HCT116 (cell line): Measurements from ENCODE around the gene ITGBL1. TPM values are rescaled to one million over a fixed set of nuclear protein-coding genes. Genes with fewer than 3 reads are reported as not detected.

Experiments
- ATAC-seq: fragments of 200-7000 bp; cut with Tn5 transposase; 2 replicates; pipeline ENCODE4 v1.9.1; 2020; ENCODE audit warnings: mild to moderate bottlenecking, moderate library complexity
- BruUV-seq: library from RNA; stranded (reverse); fragments of 400-500 nt; replicated peaks from 2 replicates; lab custom pipeline; 2021; lab: Mats Ljungman, UMichigan
- CTCF ChIA-PET: fragments of 300-600 bp; sonication (Branson Sonifier 250); formaldehyde crosslinking; loops from one replicate; lab custom pipeline; 2021; ENCODE audit warnings: antibody characterized with exemption; lab: Charles Lee
- POLR2A ChIA-PET: fragments of 300-600, 350-600 bp; sonication (Branson Sonifier 250); formaldehyde crosslinking; loops from one replicate; lab custom pipeline; 2021; ENCODE audit warnings: antibody characterized with exemption; lab: Charles Lee
- RAD21 ChIA-PET, 2 experiments: fragments of 300-600 bp; sonication (Branson Sonifier 250); formaldehyde crosslinking; loops; one replicate each; lab custom pipeline; 2023; ENCODE audit warnings: low total read pairs in 2 of 2; ENCODE audit not compliant: uncharacterized antibody in 2 of 2, unreplicated experiment in 2 of 2, low non-redundant PET in 1 of 2; lab: Charles Lee
- DNase-seq: peaks from one replicate; pipeline ENCODE4 v3.0.0-alpha.2; 2010; ENCODE audit warnings: low read depth, low spot score
- H2AFZ ChIP-seq: fragments of 200-600 bp; shearing (Covaris generic), sonication (generic); 2 replicates; pipeline ENCODE4 v1.6.1; 2017; ENCODE audit warnings: low read depth, mixed run types, mixed read lengths, antibody characterized with exemption, low read length; ENCODE audit not compliant: poor library complexity, severe bottlenecking
- H3K27ac ChIP-seq: 2 replicates; pipeline ENCODE4 v1.5.1; 2012; ENCODE audit warnings: low read depth, low read length
- H3K27me3 ChIP-seq: fragments of 200-600 bp; sonication (generic); 2 replicates; pipeline ENCODE4 v1.6.1; 2016; ENCODE audit warnings: mixed run types, low read length, mixed read lengths; ENCODE audit not compliant: insufficient read depth
- H3K36me3 ChIP-seq, 2 experiments: fragments of 200-500 bp in 1 of 2; fragments of 200-600 bp in 1 of 2; sonication (Bioruptor generic) in 1 of 2; sonication (generic) in 1 of 2; 2 replicates each; pipeline versions ENCODE4 v1.5.1 to v1.6.1; 2014 to 2016; ENCODE audit warnings: low read length in 2 of 2, inconsistent platforms in 1 of 2, mixed read lengths in 1 of 2, mixed run types in 1 of 2; ENCODE audit not compliant: insufficient read depth in 2 of 2, control insufficient read depth in 1 of 2
- H3K4me1 ChIP-seq, 2 experiments: fragments of 200-600 bp in 1 of 2; sonication (generic) in 1 of 2; 2 replicates each; pipeline versions ENCODE4 v1.5.1 to v1.6.1; 2012 to 2017; ENCODE audit warnings: low read length in 2 of 2, inconsistent platforms in 1 of 2, mild to moderate bottlenecking in 1 of 2, mixed read lengths in 1 of 2, mixed run types in 1 of 2, moderate library complexity in 1 of 2; ENCODE audit not compliant: insufficient read depth in 2 of 2, control insufficient read depth in 1 of 2
- H3K4me2 ChIP-seq: fragments of 200-600 bp; sonication (generic); 2 replicates; pipeline ENCODE4 v1.6.1; 2017; ENCODE audit warnings: mixed run types, low read length, mixed read lengths
- H3K4me3 ChIP-seq, 2 experiments: fragments of 200-600 bp in 1 of 2; sonication (generic) in 1 of 2; replicated peaks in 1 of 2; 2 replicates each; pipeline ENCODE4 v1.5.1; 2011 to 2016; ENCODE audit warnings: low read length in 2 of 2, control low read depth in 1 of 2, low read depth in 1 of 2, mild to moderate bottlenecking in 1 of 2, mixed read lengths in 1 of 2, mixed run types in 1 of 2
- H3K79me2 ChIP-seq: fragments of 200-600 bp; sonication (generic); 2 replicates; pipeline ENCODE4 v1.6.1; 2017; ENCODE audit warnings: mild to moderate bottlenecking, mixed run types, low read length, moderate library complexity, mixed read lengths; ENCODE audit not compliant: insufficient read depth
- H3K9ac ChIP-seq: fragments of 200-600 bp; sonication (generic); 2 replicates; pipeline ENCODE4 v1.6.1; 2016; ENCODE audit warnings: low read length, mixed read lengths
- H3K9me2 ChIP-seq: fragments of 200-600 bp; sonication (generic), shearing (Covaris generic); 2 replicates; pipeline ENCODE4 v1.6.1; 2017; ENCODE audit warnings: mixed run types, mild to moderate bottlenecking, moderate library complexity; ENCODE audit not compliant: insufficient read depth
- H3K9me3 ChIP-seq, 2 experiments: fragments of 200-500 bp in 1 of 2; fragments of 200-600 bp in 1 of 2; sonication (Bioruptor generic) in 1 of 2; sonication (generic) in 1 of 2; 2 replicates each; pipeline ENCODE4 v1.6.1; 2014 to 2017; ENCODE audit warnings: low read length in 2 of 2, mixed read lengths in 2 of 2, inconsistent platforms in 1 of 2, low read depth in 1 of 2, mild to moderate bottlenecking in 1 of 2, mixed run types in 1 of 2, moderate library complexity in 1 of 2; ENCODE audit not compliant: control insufficient read depth in 1 of 2, insufficient read depth in 1 of 2
- H4K20me1 ChIP-seq: fragments of 200-600 bp; sonication (generic), shearing (Covaris generic); 2 replicates; pipeline ENCODE4 v1.6.1; 2017; ENCODE audit warnings: mixed run types, mild to moderate bottlenecking, moderate library complexity; ENCODE audit not compliant: insufficient read depth
- CBX3 ChIP-seq: IDR thresholded peaks from 2 replicates; pipeline ENCODE4 v1.6.1; 2012; ENCODE audit warnings: low read depth
- EGR1 ChIP-seq: IDR thresholded peaks from 2 replicates; pipeline ENCODE4 v1.6.1; 2012; ENCODE audit warnings: low read depth
- ELF1 ChIP-seq: IDR thresholded peaks from 2 replicates; pipeline ENCODE4 v1.6.1; 2012; ENCODE audit warnings: low read depth, borderline replicate concordance
- EZH2 ChIP-seq: fragments of 200-600 bp; sonication (generic); IDR thresholded peaks from 2 replicates; pipeline ENCODE4 v1.6.1; 2017; ENCODE audit warnings: antibody characterized with exemption, mixed run types
- EZH2phosphoT487 ChIP-seq: fragments of 200-600 bp; IDR thresholded peaks from 2 replicates; pipeline ENCODE4 v1.6.1; 2018; ENCODE audit warnings: antibody characterized with exemption, borderline replicate concordance
- JUND ChIP-seq: IDR thresholded peaks from 2 replicates; pipeline ENCODE4 v1.6.1; 2012
- POLR2A ChIP-seq: IDR thresholded peaks from 2 replicates; pipeline ENCODE4 v1.7.0; 2011; ENCODE audit warnings: borderline replicate concordance; ENCODE audit not compliant: insufficient read depth, insufficient read length; ENCODE audit errors: extremely low read depth
- RAD21 ChIP-seq: IDR thresholded peaks from 2 replicates; pipeline ENCODE4 v1.6.1; 2012; ENCODE audit warnings: low read depth, mild to moderate bottlenecking
- SP1 ChIP-seq: IDR thresholded peaks from 2 replicates; pipeline ENCODE4 v1.6.1; 2012; ENCODE audit warnings: low read depth
- YY1 ChIP-seq: IDR thresholded peaks from 2 replicates; pipeline ENCODE4 v1.6.1; 2011; ENCODE audit warnings: low read length, low read depth, moderate library complexity, mild to moderate bottlenecking; ENCODE audit not compliant: insufficient replicate concordance; ENCODE audit errors: extremely low read depth
- ZNF274 ChIP-seq: fragments of 200-500 bp; sonication (Bioruptor generic); IDR thresholded peaks from 2 replicates; pipeline ENCODE4 v1.6.1; 2014; ENCODE audit warnings: mild to moderate bottlenecking, low read depth, low read length, inconsistent platforms
- intact Hi-C: fragments of 100-400 bp; cut with micrococcal nuclease; formaldehyde crosslinking; loops from 2 replicates; pipeline ENCODE4 v1.10.0; 2022
- total RNA-seq: library from RNA; stranded (reverse); gene quantifications from one replicate; pipeline ENCODE4 v1.2.1, GENCODE V29; 2021; ENCODE audit not compliant: unreplicated experiment
- TF ChIP-seq, protein P1 (sequence below): IDR thresholded peaks from 2 replicates; pipeline ENCODE4 v1.6.1; 2012; ENCODE audit warnings: low read depth
- TF ChIP-seq, protein P2 (sequence below), 3 experiments: fragments of 200-600 bp in 1 of 3; sonication (generic) in 1 of 3; IDR thresholded peaks in 2 of 3; conservative IDR thresholded peaks in 1 of 3; 2 replicates each; pipeline ENCODE4 v1.5.1; 2012 to 2017; ENCODE audit warnings: low read depth in 2 of 3, low read length in 2 of 3, antibody characterized with exemption in 1 of 3, borderline replicate concordance in 1 of 3, control low read depth in 1 of 3, mild to moderate bottlenecking in 1 of 3, mixed read lengths in 1 of 3, mixed run types in 1 of 3, moderate library complexity in 1 of 3; ENCODE audit not compliant: insufficient read depth in 1 of 3
- TF ChIP-seq, protein P3 (sequence below): IDR thresholded peaks from 2 replicates; pipeline ENCODE4 v1.6.1; 2011; ENCODE audit warnings: mild to moderate bottlenecking, low read length, moderate library complexity; ENCODE audit not compliant: insufficient replicate concordance; ENCODE audit errors: extremely low read depth

The ITGBL1 gene
- total RNA-seq, 1 experiment from 2014 or later: 0.66 TPM

DNA sequence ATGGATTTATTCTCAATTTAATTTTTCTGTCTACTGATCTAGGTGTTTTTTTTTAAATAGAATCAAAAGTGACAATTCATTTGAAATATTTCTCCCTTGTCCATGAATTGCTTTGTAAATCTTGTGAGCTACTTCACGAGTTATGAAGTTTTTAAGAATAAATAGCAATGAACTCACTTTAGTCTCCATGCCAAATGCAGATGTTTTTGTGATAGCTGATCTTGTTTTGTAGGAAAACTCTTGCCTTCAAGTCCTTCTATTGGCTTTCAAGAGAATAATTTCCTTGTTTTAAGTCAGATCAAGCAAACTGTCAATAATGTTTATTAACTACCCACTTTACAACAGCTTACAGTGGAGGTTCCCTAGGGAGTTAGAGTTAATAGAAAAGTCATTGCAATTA is 99.8 kb downstream of the ITGBL1 start:
- Histone ChIP-seq H3K79me2 (no peaks in the 10 kb centered on the region), H3K9me3 (peaks cover 0 to 11% of the 10 kb centered on the region in 2 experiments; a peak in 1 of 4 replicates), H3K27me3 (no peaks in the 10 kb centered on the region), H2AFZ (no peak overlapping the region), H3K36me3 (no peaks in the 10 kb centered on the region), H3K27ac (no peak overlapping the region), H3K4me1 (no peaks in the 10 kb centered on the region), H3K9ac (no peak overlapping the region), H3K4me2 (no peak overlapping the region)
- no peak for DNase-seq
- intact Hi-C loops: no loop called here
- BruUV-seq: no TSS peak
- ChIA-PET CTCF (no interaction called here), POLR2A (no interaction called here)
- ATAC-seq: no peak
- TF ChIP-seq ELF1: no peak
- TF ChIP-seq, all 23 proteins: peak for 0
- RAD21 ChIA-PET: no interaction called here
- Histone ChIP-seq H3K9me2 (no peaks in the 10 kb centered on the region), H3K4me3 (no peak overlapping the region), H4K20me1 (no peaks in the 10 kb centered on the region)

DNA sequence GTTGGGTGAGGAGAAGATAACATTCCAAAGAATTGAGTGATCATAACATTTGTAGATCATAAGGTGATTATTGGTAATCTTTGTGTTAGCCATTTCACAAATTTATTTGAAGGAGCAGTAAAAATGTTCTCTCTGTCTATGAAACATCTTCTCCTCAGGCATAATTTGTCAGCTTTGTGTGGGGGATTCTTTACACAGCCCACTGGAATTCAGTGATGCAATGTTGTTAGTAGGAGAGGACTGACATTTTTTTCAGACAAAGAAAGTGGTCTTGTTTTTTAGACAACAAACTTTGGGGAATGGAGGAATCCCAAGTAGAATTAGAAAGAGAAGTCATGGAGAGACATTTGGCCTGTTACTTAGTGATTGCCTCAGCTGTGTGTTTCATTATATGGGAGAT is 100.3 kb downstream of the ITGBL1 start:
- peaks cover 0 to 11% of the 10 kb centered on the region in 2 experiments; a peak in 1 of 4 replicates for H3K9me3 ChIP-seq
- intact Hi-C loops: no loop called here
- ChIA-PET POLR2A (no interaction called here), RAD21 (no interaction called here), CTCF (no interaction called here)
- no peaks in the 10 kb centered on the region for H3K27me3 ChIP-seq
- DNase-seq: no peak
- H3K4me2 ChIP-seq: no peak overlapping the region
- H2AFZ ChIP-seq: no peak overlapping the region
- no peaks in the 10 kb centered on the region for H3K9me2 ChIP-seq
- ATAC-seq: no peak
- no TSS peak for BruUV-seq
- H3K79me2 ChIP-seq: no peaks in the 10 kb centered on the region
- no peak overlapping the region for H3K9ac ChIP-seq
- H3K4me1 ChIP-seq: no peaks in the 10 kb centered on the region
- H3K27ac ChIP-seq: no peak overlapping the region
- no peak overlapping the region for H3K4me3 ChIP-seq
- H3K36me3 ChIP-seq: no peaks in the 10 kb centered on the region
- H4K20me1 ChIP-seq: no peaks in the 10 kb centered on the region
- no peak for TF ChIP-seq YY1
- no peak for TF ChIP-seq EZH2phosphoT487
- no peak for TF ChIP-seq SP1
- TF ChIP-seq EGR1: no peak
- TF ChIP-seq EZH2: no peak
- TF ChIP-seq, protein P1, sequence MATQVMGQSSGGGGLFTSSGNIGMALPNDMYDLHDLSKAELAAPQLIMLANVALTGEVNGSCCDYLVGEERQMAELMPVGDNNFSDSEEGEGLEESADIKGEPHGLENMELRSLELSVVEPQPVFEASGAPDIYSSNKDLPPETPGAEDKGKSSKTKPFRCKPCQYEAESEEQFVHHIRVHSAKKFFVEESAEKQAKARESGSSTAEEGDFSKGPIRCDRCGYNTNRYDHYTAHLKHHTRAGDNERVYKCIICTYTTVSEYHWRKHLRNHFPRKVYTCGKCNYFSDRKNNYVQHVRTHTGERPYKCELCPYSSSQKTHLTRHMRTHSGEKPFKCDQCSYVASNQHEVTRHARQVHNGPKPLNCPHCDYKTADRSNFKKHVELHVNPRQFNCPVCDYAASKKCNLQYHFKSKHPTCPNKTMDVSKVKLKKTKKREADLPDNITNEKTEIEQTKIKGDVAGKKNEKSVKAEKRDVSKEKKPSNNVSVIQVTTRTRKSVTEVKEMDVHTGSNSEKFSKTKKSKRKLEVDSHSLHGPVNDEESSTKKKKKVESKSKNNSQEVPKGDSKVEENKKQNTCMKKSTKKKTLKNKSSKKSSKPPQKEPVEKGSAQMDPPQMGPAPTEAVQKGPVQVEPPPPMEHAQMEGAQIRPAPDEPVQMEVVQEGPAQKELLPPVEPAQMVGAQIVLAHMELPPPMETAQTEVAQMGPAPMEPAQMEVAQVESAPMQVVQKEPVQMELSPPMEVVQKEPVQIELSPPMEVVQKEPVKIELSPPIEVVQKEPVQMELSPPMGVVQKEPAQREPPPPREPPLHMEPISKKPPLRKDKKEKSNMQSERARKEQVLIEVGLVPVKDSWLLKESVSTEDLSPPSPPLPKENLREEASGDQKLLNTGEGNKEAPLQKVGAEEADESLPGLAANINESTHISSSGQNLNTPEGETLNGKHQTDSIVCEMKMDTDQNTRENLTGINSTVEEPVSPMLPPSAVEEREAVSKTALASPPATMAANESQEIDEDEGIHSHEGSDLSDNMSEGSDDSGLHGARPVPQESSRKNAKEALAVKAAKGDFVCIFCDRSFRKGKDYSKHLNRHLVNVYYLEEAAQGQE: no peak
- TF ChIP-seq, protein P2, sequence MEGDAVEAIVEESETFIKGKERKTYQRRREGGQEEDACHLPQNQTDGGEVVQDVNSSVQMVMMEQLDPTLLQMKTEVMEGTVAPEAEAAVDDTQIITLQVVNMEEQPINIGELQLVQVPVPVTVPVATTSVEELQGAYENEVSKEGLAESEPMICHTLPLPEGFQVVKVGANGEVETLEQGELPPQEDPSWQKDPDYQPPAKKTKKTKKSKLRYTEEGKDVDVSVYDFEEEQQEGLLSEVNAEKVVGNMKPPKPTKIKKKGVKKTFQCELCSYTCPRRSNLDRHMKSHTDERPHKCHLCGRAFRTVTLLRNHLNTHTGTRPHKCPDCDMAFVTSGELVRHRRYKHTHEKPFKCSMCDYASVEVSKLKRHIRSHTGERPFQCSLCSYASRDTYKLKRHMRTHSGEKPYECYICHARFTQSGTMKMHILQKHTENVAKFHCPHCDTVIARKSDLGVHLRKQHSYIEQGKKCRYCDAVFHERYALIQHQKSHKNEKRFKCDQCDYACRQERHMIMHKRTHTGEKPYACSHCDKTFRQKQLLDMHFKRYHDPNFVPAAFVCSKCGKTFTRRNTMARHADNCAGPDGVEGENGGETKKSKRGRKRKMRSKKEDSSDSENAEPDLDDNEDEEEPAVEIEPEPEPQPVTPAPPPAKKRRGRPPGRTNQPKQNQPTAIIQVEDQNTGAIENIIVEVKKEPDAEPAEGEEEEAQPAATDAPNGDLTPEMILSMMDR (IDR thresholded peaks at IDR 0.05 in 2 of 3, conservative IDR thresholded peaks at IDR 0.05 in 1 of 3; ENCODE audit: borderline replicate concordance in 1 of 3, insufficient read depth in 1 of 3, low read depth in 2 of 3, low read length in 2 of 3): no peak
- TF ChIP-seq, protein P3, sequence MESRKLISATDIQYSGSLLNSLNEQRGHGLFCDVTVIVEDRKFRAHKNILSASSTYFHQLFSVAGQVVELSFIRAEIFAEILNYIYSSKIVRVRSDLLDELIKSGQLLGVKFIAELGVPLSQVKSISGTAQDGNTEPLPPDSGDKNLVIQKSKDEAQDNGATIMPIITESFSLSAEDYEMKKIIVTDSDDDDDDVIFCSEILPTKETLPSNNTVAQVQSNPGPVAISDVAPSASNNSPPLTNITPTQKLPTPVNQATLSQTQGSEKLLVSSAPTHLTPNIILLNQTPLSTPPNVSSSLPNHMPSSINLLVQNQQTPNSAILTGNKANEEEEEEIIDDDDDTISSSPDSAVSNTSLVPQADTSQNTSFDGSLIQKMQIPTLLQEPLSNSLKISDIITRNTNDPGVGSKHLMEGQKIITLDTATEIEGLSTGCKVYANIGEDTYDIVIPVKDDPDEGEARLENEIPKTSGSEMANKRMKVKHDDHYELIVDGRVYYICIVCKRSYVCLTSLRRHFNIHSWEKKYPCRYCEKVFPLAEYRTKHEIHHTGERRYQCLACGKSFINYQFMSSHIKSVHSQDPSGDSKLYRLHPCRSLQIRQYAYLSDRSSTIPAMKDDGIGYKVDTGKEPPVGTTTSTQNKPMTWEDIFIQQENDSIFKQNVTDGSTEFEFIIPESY: no peak
- TF ChIP-seq ZNF274: no peak
- no peak for TF ChIP-seq POLR2A
- TF ChIP-seq JUND: no peak
- no peak for TF ChIP-seq RAD21
- TF ChIP-seq CBX3: no peak
